PFSK-1 (cell line): ENCODE data around the gene F5.

Experiments used
- FOXP2 ChIP-seq: optimal IDR thresholded peaks from 2 replicates; pipeline ENCODE3; 2011; ENCODE audit warnings: borderline replicate concordance, control low read depth, inconsistent platforms; ENCODE audit not compliant: insufficient read depth; ENCODE audit errors: extremely low read length, extremely low read depth
- POLR2AphosphoS5 ChIP-seq: IDR thresholded peaks from 2 replicates; pipeline ENCODE4 v1.6.1; 2012; ENCODE audit warnings: low read depth, mild to moderate bottlenecking, control low read depth, low read length, moderate library complexity
- SIN3A ChIP-seq: IDR thresholded peaks from 2 replicates; pipeline ENCODE4 v1.6.1; 2012; ENCODE audit warnings: mild to moderate bottlenecking, low read length, moderate library complexity, borderline replicate concordance; ENCODE audit not compliant: insufficient read depth
- TAF1 ChIP-seq: IDR thresholded peaks from 2 replicates; pipeline ENCODE4 v1.6.1; 2012; ENCODE audit warnings: low read length, control low read depth, borderline replicate concordance; ENCODE audit not compliant: insufficient read depth
- TF ChIP-seq, protein P1 (sequence below), 2 experiments: IDR thresholded peaks; 2 replicates each; pipeline versions ENCODE4 v1.6.1 to v1.8.0; 2011 to 2012; ENCODE audit warnings: low read depth in 2 of 2, low read length in 2 of 2, control low read depth in 1 of 2, inconsistent platforms in 1 of 2, mild to moderate bottlenecking in 1 of 2, moderate library complexity in 1 of 2; ENCODE audit not compliant: insufficient read depth in 1 of 2

The F5 gene

DNA sequence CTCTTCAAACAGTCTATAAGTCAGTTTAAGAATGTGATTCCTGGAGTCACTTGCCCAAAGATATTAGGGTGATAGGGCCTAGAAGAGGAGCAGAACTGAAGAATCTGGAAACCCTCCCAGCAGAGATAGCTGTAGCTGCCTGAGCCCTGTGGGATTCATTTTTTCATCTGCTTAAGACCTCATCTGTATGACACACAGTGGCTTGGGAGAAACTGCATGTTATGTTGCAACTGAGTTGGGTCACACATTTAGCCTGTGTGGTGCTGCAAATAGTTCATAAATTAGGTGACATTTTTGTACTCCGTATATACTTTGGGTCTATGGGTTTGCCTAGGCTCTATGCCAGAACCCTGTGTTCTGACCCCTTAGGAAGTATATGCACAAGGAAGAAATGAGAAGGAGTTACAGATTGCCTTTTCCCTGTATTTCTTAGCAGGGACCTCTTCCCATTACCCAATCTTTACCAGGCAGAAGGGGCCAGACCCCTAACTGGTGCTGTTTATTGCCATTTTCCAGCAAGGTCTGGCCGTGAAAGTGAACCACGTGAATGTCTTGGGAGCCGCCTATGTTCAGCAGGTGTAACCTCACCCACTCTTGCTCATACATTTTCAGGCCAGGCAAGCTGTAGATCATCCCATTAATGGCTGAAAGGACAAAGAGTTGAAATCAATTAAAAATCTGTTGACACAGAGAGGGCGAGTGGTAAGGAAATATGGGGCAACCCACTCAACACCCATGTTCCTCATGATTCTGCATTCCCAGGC lies 58.6 kb downstream of the F5 start:
- no peak for TF ChIP-seq TAF1

DNA sequence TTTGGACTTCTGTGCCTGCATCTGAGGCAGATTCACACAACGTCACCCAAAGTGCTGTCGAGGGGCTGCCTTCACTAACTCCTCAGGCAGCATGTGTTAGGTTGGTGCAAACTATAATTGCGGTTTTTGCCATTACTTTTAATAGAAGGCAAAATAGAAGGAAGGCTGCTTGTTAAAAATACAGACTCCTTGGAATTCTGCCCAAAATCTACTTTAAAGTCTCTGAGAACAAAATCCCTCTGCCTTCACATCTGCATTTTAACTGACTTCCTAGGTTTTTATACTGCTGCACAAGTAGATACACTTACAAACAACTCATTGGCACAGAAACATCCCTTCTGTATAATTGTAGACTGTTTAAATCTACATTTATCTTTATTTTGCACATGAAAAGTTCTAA lies 59.3 kb downstream of the F5 start:
- TF ChIP-seq POLR2AphosphoS5 (no peak), FOXP2 (no peak), TAF1 (no peak), SIN3A (no peak)
- TF ChIP-seq, protein P1, sequence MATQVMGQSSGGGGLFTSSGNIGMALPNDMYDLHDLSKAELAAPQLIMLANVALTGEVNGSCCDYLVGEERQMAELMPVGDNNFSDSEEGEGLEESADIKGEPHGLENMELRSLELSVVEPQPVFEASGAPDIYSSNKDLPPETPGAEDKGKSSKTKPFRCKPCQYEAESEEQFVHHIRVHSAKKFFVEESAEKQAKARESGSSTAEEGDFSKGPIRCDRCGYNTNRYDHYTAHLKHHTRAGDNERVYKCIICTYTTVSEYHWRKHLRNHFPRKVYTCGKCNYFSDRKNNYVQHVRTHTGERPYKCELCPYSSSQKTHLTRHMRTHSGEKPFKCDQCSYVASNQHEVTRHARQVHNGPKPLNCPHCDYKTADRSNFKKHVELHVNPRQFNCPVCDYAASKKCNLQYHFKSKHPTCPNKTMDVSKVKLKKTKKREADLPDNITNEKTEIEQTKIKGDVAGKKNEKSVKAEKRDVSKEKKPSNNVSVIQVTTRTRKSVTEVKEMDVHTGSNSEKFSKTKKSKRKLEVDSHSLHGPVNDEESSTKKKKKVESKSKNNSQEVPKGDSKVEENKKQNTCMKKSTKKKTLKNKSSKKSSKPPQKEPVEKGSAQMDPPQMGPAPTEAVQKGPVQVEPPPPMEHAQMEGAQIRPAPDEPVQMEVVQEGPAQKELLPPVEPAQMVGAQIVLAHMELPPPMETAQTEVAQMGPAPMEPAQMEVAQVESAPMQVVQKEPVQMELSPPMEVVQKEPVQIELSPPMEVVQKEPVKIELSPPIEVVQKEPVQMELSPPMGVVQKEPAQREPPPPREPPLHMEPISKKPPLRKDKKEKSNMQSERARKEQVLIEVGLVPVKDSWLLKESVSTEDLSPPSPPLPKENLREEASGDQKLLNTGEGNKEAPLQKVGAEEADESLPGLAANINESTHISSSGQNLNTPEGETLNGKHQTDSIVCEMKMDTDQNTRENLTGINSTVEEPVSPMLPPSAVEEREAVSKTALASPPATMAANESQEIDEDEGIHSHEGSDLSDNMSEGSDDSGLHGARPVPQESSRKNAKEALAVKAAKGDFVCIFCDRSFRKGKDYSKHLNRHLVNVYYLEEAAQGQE (IDR thresholded peaks at IDR 0.05; ENCODE audit: insufficient read depth in 1 of 2, low read depth in 2 of 2, low read length in 2 of 2): no peak

DNA sequence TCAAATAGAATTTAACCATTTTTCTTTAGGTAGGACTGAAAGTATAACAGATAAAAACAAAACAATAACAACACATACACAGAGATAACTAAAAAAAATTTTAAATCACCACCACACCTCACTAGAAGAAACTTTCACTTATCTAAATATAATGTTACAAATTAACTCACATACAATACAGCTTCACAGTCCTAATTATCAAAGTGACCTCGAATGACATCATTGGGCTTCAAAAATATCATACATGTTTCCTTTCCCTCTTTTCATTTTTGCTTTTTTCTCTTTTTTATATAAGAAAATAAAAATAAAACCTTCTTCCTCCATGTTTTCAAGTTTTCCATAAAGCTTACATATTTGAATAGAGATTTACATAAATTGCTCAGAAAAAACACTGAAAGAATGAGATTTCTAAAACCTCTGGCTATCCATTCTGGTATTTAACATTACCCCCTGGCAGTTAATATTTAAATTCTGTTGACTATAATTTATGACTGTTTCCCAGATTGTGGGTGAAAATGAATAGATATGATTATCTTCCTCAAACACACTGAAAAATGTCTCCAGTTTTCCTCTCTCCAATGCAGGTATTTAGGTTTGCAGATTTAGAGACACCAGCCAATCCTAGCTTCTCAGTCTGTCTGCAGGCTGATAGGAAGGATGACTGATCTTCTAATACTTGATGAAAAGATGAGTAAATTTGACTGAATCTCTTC lies 60.0 kb downstream of the F5 start:
- no peak for TF ChIP-seq SIN3A

DNA sequence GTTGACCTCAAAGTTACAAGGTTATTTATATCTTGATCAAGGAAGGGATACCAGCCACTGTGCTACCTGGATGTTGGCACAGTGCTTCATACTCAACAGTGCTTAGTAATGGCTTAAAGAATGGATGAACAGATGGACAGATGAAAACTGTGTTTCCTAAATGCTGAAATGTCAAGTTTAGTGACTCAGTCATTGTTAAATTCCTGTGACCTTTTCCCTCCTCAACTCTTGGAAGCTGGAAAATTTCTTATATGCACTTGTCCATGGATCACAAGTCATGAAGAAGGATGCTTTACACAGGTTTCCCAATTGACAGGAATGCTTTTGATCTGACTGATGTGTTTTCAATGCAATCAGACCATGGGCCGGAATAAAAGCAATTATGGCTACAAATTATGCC lies 60.9 kb downstream of the F5 start:
- TF ChIP-seq POLR2AphosphoS5 (no peak), TAF1 (no peak), SIN3A (no peak), FOXP2 (no peak)
- TF ChIP-seq, protein P1 (IDR thresholded peaks at IDR 0.05; ENCODE audit: insufficient read depth in 1 of 2, low read depth in 2 of 2, low read length in 2 of 2): no peak

DNA sequence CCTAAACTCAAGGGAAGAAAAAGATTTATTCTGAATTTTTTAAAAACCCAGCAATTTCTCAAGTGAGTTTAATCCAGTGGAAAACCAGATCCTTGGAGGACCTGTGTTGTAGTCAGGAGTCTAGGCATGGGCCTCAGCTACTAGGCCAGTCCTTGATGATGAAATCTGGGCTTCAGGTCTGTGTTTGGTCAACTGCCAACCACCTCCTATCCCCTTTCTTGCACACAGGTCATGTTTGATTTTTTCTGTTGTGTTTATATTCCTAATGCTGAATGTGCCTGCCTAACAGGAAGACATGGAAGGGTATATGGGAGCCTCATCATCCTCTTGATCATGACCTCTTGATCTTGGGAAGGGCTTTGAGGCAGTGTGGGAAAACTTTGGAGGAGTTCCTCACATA lies 62.4 kb downstream of the F5 start:
- no peak for TF ChIP-seq FOXP2
- TF ChIP-seq POLR2AphosphoS5: no peak
- no peak for TF ChIP-seq TAF1
- TF ChIP-seq SIN3A: no peak
- TF ChIP-seq, protein P1 (IDR thresholded peaks at IDR 0.05; ENCODE audit: insufficient read depth in 1 of 2, low read depth in 2 of 2, low read length in 2 of 2): no peak

DNA sequence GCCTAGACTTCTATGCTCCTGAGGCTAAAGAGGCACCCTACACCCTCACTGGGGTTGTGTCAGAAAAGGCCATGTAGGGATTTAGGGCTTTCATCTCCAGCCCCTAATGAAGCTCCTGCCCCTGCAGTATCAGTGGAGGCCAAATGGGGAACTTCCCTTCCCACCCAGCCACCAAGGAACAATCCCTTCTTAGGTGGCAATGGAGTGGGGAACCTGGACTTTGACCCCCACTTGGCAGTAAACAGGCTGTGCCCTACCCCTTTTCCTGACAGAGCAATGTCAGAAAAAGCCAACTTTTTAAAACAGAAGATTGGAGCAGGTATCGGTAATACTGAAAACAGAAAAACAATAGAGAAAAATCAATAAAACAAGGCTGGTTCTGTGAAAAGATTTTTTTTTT lies 65.1 kb downstream of the F5 start:
- TF ChIP-seq, protein P1 (IDR thresholded peaks at IDR 0.05; ENCODE audit: insufficient read depth in 1 of 2, low read depth in 2 of 2, low read length in 2 of 2): no peak
- TF ChIP-seq POLR2AphosphoS5 (no peak), SIN3A (no peak)
